Heart left ventricle (tissue), 16 donors: ENCODE results near the gene AOC3. TPM values are rescaled to one million over a fixed set of nuclear protein-coding genes. Genes with fewer than 3 reads are reported as not detected.
A peak's percentile ranks its signal among the peaks of the same experiment; 100 is the strongest.

Experiments
- ATAC-seq, 4 donors: fragments of 200-7000 bp; cut with Tn5 transposase; one replicate each; pipeline ENCODE4 v1.9.1; 2020 to 2022; ENCODE audit warnings: moderate library complexity in 4 of 4, mild to moderate bottlenecking in 3 of 4, moderate number of reproducible peaks in 1 of 4
- DNase-seq, 5 donors: peaks; one replicate each; pipeline ENCODE4 v3.0.0-alpha.2; 2020
- H3K27ac ChIP-seq, 12 donors: fragments of 200-600 bp; sonication (generic) in 4 of 12; one replicate each; pipeline versions ENCODE4 v1.5.0 to v1.8.0; 2016 to 2022; ENCODE audit warnings: mild to moderate bottlenecking in 2 of 12
- H3K27me3 ChIP-seq, 9 donors: fragments of 200-600 bp; sonication (generic) in 2 of 9; one replicate each; pipeline versions ENCODE4 v1.5.1 to v1.8.0; 2016 to 2022; ENCODE audit warnings: mild to moderate bottlenecking in 3 of 9
- H3K36me3 ChIP-seq, 9 donors: fragments of 200-600 bp; sonication (generic) in 2 of 9; one replicate each; pipeline versions ENCODE4 v1.5.0 to v1.8.0; 2018 to 2022; ENCODE audit warnings: mild to moderate bottlenecking in 2 of 9
- H3K4me1 ChIP-seq, 12 donors: fragments of 200-600 bp; sonication (generic) in 4 of 12; one replicate each; pipeline versions ENCODE4 v1.5.0 to v1.8.0; 2016 to 2022; ENCODE audit warnings: mild to moderate bottlenecking in 3 of 12
- H3K4me3 ChIP-seq, 12 donors: fragments of 200-600 bp; sonication (generic) in 4 of 12; one replicate each; pipeline versions ENCODE4 v1.5.0 to v1.8.0; 2017 to 2022; ENCODE audit warnings: mild to moderate bottlenecking in 9 of 12, moderate library complexity in 4 of 12
- H3K9me3 ChIP-seq, 12 donors: fragments of 200-600 bp; sonication (generic) in 4 of 12; one replicate each; pipeline versions ENCODE4 v1.5.0 to v1.8.0; 2016 to 2022; ENCODE audit warnings: mild to moderate bottlenecking in 1 of 12
- CTCF ChIP-seq, 12 donors: fragments of 200-600 bp; sonication (generic) in 4 of 12; IDR thresholded peaks; one replicate each; pipeline versions ENCODE4 v1.5.0 to v1.8.0; 2018 to 2022; ENCODE audit warnings: antibody characterized with exemption in 12 of 12, mild to moderate bottlenecking in 5 of 12
- POLR2A ChIP-seq, 2 donors: fragments of 450-650 bp; IDR thresholded peaks; one replicate each; pipeline ENCODE4 v1.6.1; 2017; ENCODE audit warnings: antibody characterized with exemption in 2 of 2, mild to moderate bottlenecking in 2 of 2, moderate library complexity in 2 of 2
- WGBS, 4 donors: extraction: QIAGEN DNeasy Blood & Tissue Kit in 2 of 4; methylation state at CpG; one replicate each; pipeline versions ENCODE4 v1.1.5 to v1.1.7; 2013 to 2018; 5-methylcytosine and 5-hydroxymethylcytosine counted together
- intact Hi-C, 10 donors: fragments of 100-400 bp; cut with DNase I; formaldehyde crosslinking; loops; one replicate each; pipeline versions ENCODE4 v1.11.1 to v1.14.2; 2022
- polyA plus RNA-seq, 2 donors: library from polyadenylated mRNA; stranded (reverse); fragments of 200-250 nt; gene quantifications; one replicate each; pipeline ENCODE4 v1.2.3, GENCODE V29; 2013
- total RNA-seq, 9 donors: library from RNA; depleted of rRNA in 2 of 9; stranded (reverse); fragments of >200 nt in 2 of 9; fragmentation: NEBNext Ultra II Directional in 3 of 9; extraction: Animal tissue kit (Norgen Biotek cat#: 25700) in 3 of 9; gene quantifications; one replicate each; pipeline versions ENCODE4 v1.1.0 to v1.2.4, GENCODE V29; 2016 to 2023
- donor health status: ischemic (EF 13 %, LVEDD 7.1; RV severe dilation, severe dysfunction).
- donor health status: healthy with polysubstance abuse.
- donor health status: DM: no; HTN: yes; CAD: no.
- donor health status: DM: no; HTN: no; CAD: no.
- donor health status: ischemic (EF 25% LVEDD 6.9; RV normal size, moderate dysfunction).
- donor health status: ischemic (EF 25% LVEDD 5.7; RV mildly dilated, moderate dysfunction).
- donor health status: healthy.
- donor health status: DM: yes; HTN: yes; CAD: no.
- donor health status: ischemic (EF 35%, LVEDD 5.7; RV mildly dilated, moderate dysfunction).
- donor health status: nonischemic (EF 11% LVEDD 7.7; RV severe dilation, severe dysfunction).
- donor health status: DM: yes; HTN: yes; CAD: no.
- donor health status: PGD.
- donor health status: ischemic (EF 29% LVEDD 5.4; RV normal size, mild dysfunction).
- donor health status: nonischemic (EF 23%, LVEDD 6.1; RV moderate dilation, normal function).

AOC3 gene
- total and polyA plus RNA-seq, 11 donors = 3.9 to 55.4 (median 10.2) TPM

GRCh38 chr17:42886283-42887176, 35.5 kb downstream of the AOC3 start:
- Histone ChIP-seq H3K27me3 (no peaks in the 10 kb centered on the region), H3K36me3 (no peaks in the 10 kb centered on the region), H3K4me1 (peaks cover 0 to 37% (median 10%) of the 10 kb centered on the region in 12 donors), H3K27ac (peak overlapping the region in 4 of 12 donors; percentile 5 to 53 (median 16)), H3K4me3 (no peak overlapping the region), H3K9me3 (no peaks in the 10 kb centered on the region)
- intact Hi-C loops = loop anchor here in 1 of 10 donors (5.0 kb wide), 1 partner anchor 41 kb away; no protein-coding TSS in a partner anchor
- ATAC-seq (peak in 3 of 4 donors; percentile 46 to 73 (median 60)), DNase-seq (peak in 1 of 5 donors; percentile 36)
- 52 to 63% (median 58%) methylated on average over 15 of the region's 15 CpGs for WGBS, 4 donors
- TF ChIP-seq CTCF (IDR thresholded peaks at IDR 0.05) = no peak
- no peak for TF ChIP-seq POLR2A (IDR thresholded peaks at IDR 0.05)

GRCh38 chr17:42889809-42890208, 38.8 kb downstream of the AOC3 start:
- ATAC-seq (peak in 2 of 4 donors; percentile 54 to 60), DNase-seq (peak in 1 of 5 donors; percentile 62)

GRCh38 chr17:42891539-42892152, 40.6 kb downstream of the AOC3 start:
- Histone ChIP-seq H3K36me3 (no peaks in the 10 kb centered on the region), H3K9me3 (no peaks in the 10 kb centered on the region), H3K4me1 (peaks cover 5 to 60% (median 36%) of the 10 kb centered on the region in 12 donors), H3K27ac (peak overlapping the region; percentile 72 to 95 (median 83)), H3K4me3 (no peak overlapping the region), H3K27me3 (no peaks in the 10 kb centered on the region)
- 22 to 27% (median 24%) methylated on average over 10 of the region's 10 CpGs for WGBS, 4 donors
- TF ChIP-seq CTCF (IDR thresholded peaks at IDR 0.05) (no peak), POLR2A (IDR thresholded peaks at IDR 0.05) (no peak)
- peak; percentile 94 to 97 (median 96) for ATAC-seq
- peak; percentile 67 to 81 (median 70) for DNase-seq
- intact Hi-C loops = loop anchor here in 1 of 10 donors (5.0 kb wide), 1 partner anchor 44 kb away; no protein-coding TSS in a partner anchor

More at GRCh38 chr17:42889809-42890208, 38.8 kb downstream of the AOC3 start:
- Histone ChIP-seq H3K9me3 (no peaks in the 10 kb centered on the region), H3K27me3 (no peaks in the 10 kb centered on the region), H3K36me3 (no peaks in the 10 kb centered on the region), H3K4me3 (no peak overlapping the region), H3K27ac (no peak overlapping the region), H3K4me1 (peaks cover 5 to 66% (median 34%) of the 10 kb centered on the region in 12 donors)
- TF ChIP-seq POLR2A (IDR thresholded peaks at IDR 0.05) (no peak), CTCF (IDR thresholded peaks at IDR 0.05) (no peak)
- intact Hi-C loops = loop anchor here in 2 of 10 donors (5.0 kb wide), 2 partner anchors 37 to 43 kb away; no protein-coding TSS in a partner anchor
- 65 to 75% (median 69%) methylated on average over 7 of the region's 7 CpGs for WGBS, 4 donors
